ENCODE results near the gene DHRS9. TPM values are rescaled to one million over a fixed set of nuclear protein-coding genes. Genes with fewer than 3 reads are reported as not detected.

The DHRS9 gene
- total and polyA plus RNA-seq, 12 donors = 0.09 to 1.7 (median 0.39) TPM; not detected in 5

DNA sequence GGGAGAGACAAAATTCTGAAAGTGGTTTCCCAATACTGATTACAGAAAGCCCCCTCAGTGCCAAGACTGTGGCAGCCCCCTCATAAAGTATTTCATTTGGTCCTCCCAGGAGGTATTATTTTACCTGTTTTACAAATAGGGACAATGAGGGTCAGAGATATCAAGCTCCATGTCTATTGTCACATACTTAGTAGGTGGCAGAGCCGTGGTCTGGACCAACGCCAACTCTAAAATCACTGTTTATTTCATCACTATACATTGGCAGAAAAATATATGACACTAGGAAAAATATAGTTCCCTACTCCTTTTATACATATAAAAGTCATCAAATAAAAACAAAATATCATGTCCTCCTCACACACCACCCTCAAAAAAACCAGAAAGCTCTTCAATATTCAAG, 68.6 kb downstream of the DHRS9 start:
- 62 to 79% (median 67%) methylated on average over 2 of the region's 2 CpGs for WGBS, 4 donors
- Histone ChIP-seq H3K36me3 (replicated peaks in 1 of 2) (no peaks in the 10 kb centered on the region), H3K4me1 (replicated peaks in 1 of 2) (no peaks in the 10 kb centered on the region), H3K27ac (no peak overlapping the region), H3K9me3 (replicated peaks in 1 of 3) (no peaks in the 10 kb centered on the region), H3K27me3 (no peaks in the 10 kb centered on the region), H3K4me3 (no peak overlapping the region)
- DNase-seq = no peak
- intact Hi-C loops (cut with DNase I) = no loop called here
- TF ChIP-seq POLR2A (IDR thresholded peaks at IDR 0.05) (no peak), CTCF (IDR thresholded peaks at IDR 0.05) (no peak)

DNA sequence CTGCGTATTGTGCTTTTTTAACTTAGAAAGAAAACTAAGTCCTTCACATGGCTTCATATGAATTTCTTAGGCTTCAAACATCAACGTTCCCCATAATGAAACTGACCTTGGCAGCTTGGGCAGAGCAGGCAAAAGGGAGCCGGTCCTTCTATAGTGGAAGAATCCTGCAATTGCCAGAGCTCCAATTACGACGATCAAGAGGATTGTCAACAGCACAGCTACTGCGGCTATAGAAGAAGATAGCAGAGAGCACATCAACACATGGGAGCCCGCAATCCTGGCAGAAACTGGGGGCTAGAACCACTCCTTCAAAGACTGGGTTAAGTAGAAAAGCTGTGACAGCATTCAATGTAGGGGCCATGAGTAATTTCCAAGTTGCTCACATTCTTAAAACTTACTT, 69.8 kb downstream of the DHRS9 start:
- DNase-seq = no peak
- Histone ChIP-seq H3K27ac (no peak overlapping the region), H3K4me1 (replicated peaks in 1 of 2) (no peaks in the 10 kb centered on the region), H3K4me3 (no peak overlapping the region), H3K36me3 (replicated peaks in 1 of 2) (no peaks in the 10 kb centered on the region), H3K27me3 (no peaks in the 10 kb centered on the region), H3K9me3 (replicated peaks in 1 of 3) (no peaks in the 10 kb centered on the region)
- TF ChIP-seq CTCF (IDR thresholded peaks at IDR 0.05) = no peak
- no peak for TF ChIP-seq POLR2A (IDR thresholded peaks at IDR 0.05)
- 75 to 91% (median 77%) methylated on average over 7 of the region's 7 CpGs for WGBS, 4 donors
- intact Hi-C loops (cut with DNase I) = no loop called here

GRCh38 chr2:169139993-169140767, 70.8 kb downstream of the DHRS9 start:
- Histone ChIP-seq H3K4me3 (no peak overlapping the region), H3K36me3 (replicated peaks in 1 of 2) (no peaks in the 10 kb centered on the region), H3K4me1 (replicated peaks in 1 of 2) (no peaks in the 10 kb centered on the region), H3K27ac (no peak overlapping the region), H3K27me3 (no peaks in the 10 kb centered on the region), H3K9me3 (replicated peaks in 1 of 3) (no peaks in the 10 kb centered on the region)
- DNase-seq = no peak
- 59 to 86% (median 68%) methylated on average over 7 to 8 of the region's 8 CpGs for WGBS, 4 donors
- no peak for TF ChIP-seq POLR2A (IDR thresholded peaks at IDR 0.05)
- no peak for TF ChIP-seq CTCF (IDR thresholded peaks at IDR 0.05)
- intact Hi-C loops (cut with DNase I) = loop anchor here in 1 of 2 donors (5.0 kb wide), 1 partner anchor 178 kb away; no protein-coding TSS in a partner anchor

- peak; percentile 52 to 76 (median 64) for DNase-seq
- WGBS, 4 donors = 30 to 36% (median 32%) methylated on average over 9 to 10 of the region's 10 CpGs
- H3K4me3 ChIP-seq = no peak overlapping the region
- H3K9me3 ChIP-seq (replicated peaks in 1 of 3) = no peaks in the 10 kb centered on the region
- no peaks in the 10 kb centered on the region for H3K27me3 ChIP-seq
- TF ChIP-seq CTCF (IDR thresholded peaks at IDR 0.05) = peak; percentile 61 to 75 (median 73)
- TF ChIP-seq POLR2A (IDR thresholded peaks at IDR 0.05) = no peak
- H3K27ac ChIP-seq = no peak overlapping the region
- intact Hi-C loops (cut with DNase I) = loop anchor here in 1 of 2 donors (5.0 kb wide), 1 partner anchor 180 kb away; no protein-coding TSS in a partner anchor
- no peaks in the 10 kb centered on the region for H3K4me1 ChIP-seq (replicated peaks in 1 of 2)
- H3K36me3 ChIP-seq (replicated peaks in 1 of 2) = no peaks in the 10 kb centered on the region
Measured at GRCh38 chr2:169141713-169142352, 72.5 kb downstream of the DHRS9 start.
